PFSK-1 (cell line): Measurements from ENCODE around the gene MED10.

ENCODE experiments used
- POLR2AphosphoS5 ChIP-seq: IDR thresholded peaks from 2 replicates; pipeline ENCODE4 v1.6.1; 2012; ENCODE audit warnings: low read depth, mild to moderate bottlenecking, control low read depth, low read length, moderate library complexity
- REST ChIP-seq, 2 experiments: IDR thresholded peaks; 2 replicates each; pipeline versions ENCODE4 v1.6.1 to v1.8.0; 2011 to 2012; ENCODE audit warnings: low read depth in 2 of 2, low read length in 2 of 2, control low read depth in 1 of 2, inconsistent platforms in 1 of 2, mild to moderate bottlenecking in 1 of 2, moderate library complexity in 1 of 2; ENCODE audit not compliant: insufficient read depth in 1 of 2
- SIN3A ChIP-seq: IDR thresholded peaks from 2 replicates; pipeline ENCODE4 v1.6.1; 2012; ENCODE audit warnings: mild to moderate bottlenecking, low read length, moderate library complexity, borderline replicate concordance; ENCODE audit not compliant: insufficient read depth
- TAF1 ChIP-seq: IDR thresholded peaks from 2 replicates; pipeline ENCODE4 v1.6.1; 2012; ENCODE audit warnings: low read length, control low read depth, borderline replicate concordance; ENCODE audit not compliant: insufficient read depth

DNA sequence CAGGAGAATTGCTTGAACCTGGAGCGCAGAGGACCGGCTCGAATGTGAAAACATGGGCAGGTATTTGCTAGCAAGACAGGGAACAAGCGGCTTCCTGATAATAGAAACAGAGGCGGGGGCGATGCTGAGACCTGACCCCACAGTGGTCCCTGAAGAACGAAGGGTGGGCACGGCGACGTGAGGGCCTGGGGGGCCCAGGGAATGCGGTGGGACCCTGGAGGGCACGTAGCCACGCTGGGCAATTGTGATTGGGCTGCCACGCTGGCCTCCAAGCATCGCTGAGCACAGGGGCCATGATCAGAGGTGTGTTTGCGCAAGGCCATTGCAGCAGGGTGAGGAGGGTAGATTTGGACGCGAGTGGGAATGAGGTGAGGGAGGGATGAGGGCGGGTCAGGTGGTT is 30.7 kb downstream of the MED10 start:
- no peak for TF ChIP-seq POLR2AphosphoS5
- TF ChIP-seq REST (IDR thresholded peaks at IDR 0.05; ENCODE audit: insufficient read depth in 1 of 2, low read depth in 2 of 2, low read length in 2 of 2): no peak
- TF ChIP-seq SIN3A: no peak
- TF ChIP-seq TAF1: no peak
